Activated CD4-positive, alpha-beta memory T cell treated with anti-CD3 and anti-CD28 coated beads, Interleukin-2, amount 10 ng/mL, durations not matched to agents 7 days and 5 days (primary cell): ENCODE measurements around the gene BTNL9. TPM values are rescaled to one million over a fixed set of nuclear protein-coding genes. Genes with fewer than 3 reads are reported as not detected.
"Not testable (repeated sequence)": the region's sequence is repeated elsewhere in the genome, so short reads cannot be mapped to it uniquely, and the experiment has no call there.

Experiments
- CTCF ChIA-PET: fragments of 350-600 bp; sonication (Branson Sonifier 250); formaldehyde crosslinking; loops from one replicate; lab custom pipeline; 2021; ENCODE audit warnings: antibody characterized with exemption, inconsistent platforms; lab: Charles Lee
- POLR2A ChIA-PET: fragments of 350-600 bp; sonication (Branson Sonifier 250); formaldehyde crosslinking; loops from one replicate; lab custom pipeline; 2021; ENCODE audit warnings: antibody characterized with exemption; lab: Charles Lee
- DNase-seq: peaks from one replicate; pipeline ENCODE4 v3.0.0-alpha.2; 2020
- H3K27ac Mint-ChIP-seq: one replicate; pipeline ENCODE4 v1.8.0; 2021; ENCODE audit warnings: mild to moderate bottlenecking, mixed read lengths
- H3K27me3 Mint-ChIP-seq: one replicate; pipeline ENCODE4 v1.8.0; 2021; ENCODE audit warnings: mixed read lengths
- H3K36me3 Mint-ChIP-seq: one replicate; pipeline ENCODE4 v1.8.0; 2021; ENCODE audit warnings: low read depth, mixed read lengths
- H3K4me1 Mint-ChIP-seq: one replicate; pipeline ENCODE4 v1.8.0; 2021; ENCODE audit warnings: mixed read lengths
- H3K4me3 Mint-ChIP-seq: one replicate; pipeline ENCODE4 v1.8.0; 2021; ENCODE audit warnings: mild to moderate bottlenecking, mixed read lengths
- H3K9me3 Mint-ChIP-seq: one replicate; pipeline ENCODE4 v1.8.0; 2021; ENCODE audit warnings: mixed read lengths
- total RNA-seq, 2 experiments: library from RNA; stranded (reverse); gene quantifications; one replicate each; pipeline ENCODE4 v1.2.3, GENCODE V29; 2021

Gene BTNL9
- total RNA-seq, 2 experiments from 2014 or later = not detected

DNA sequence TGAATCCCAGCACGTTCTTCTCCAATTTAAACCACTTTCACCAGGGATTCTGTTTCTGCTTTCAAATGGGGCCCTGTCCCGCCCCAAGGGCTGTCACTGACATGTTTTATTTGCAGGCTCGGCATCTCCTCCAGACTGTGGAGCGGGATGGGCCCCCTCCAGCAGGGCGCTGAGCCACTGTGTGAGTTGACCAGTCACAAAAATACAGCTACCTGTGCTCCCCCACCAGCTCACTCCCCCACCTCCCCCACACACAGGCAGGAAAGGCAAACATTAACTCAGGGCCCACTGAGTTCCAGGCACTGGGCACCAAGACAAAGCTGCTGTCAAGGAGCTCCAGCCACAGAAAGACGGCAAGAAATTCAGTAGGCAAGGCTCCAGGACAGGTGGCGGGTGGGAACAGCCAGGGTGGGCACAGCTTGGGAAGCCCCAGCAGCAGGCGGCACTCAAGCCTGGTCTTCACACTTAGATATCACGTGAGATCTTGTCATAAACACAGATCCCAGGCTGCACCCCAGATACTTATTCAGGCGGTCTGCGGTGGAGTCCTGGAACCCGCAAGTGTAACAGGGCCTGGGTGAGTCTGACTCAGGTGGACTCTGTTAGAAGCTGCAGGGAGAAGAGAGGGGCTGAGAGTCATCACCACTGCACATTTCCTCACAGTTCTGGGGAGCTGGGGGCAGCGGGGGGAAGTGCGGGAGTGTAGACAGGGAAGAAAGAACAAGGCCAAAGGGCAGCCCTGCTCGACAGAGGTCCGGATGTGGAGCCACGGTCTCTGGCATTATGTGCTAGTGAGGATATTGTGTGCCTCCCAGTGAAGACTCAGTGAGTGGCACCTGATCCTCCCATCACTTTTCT is 46.2 kb downstream of the BTNL9 start:
- Mint-ChIP-seq H3K27ac (no peak overlapping the region), H3K36me3 (no peaks in the 10 kb centered on the region), H3K4me3 (no peak overlapping the region), H3K4me1 (no peaks in the 10 kb centered on the region), H3K27me3 (peaks cover 27% of the 10 kb centered on the region), H3K9me3 (no peaks in the 10 kb centered on the region)
- DNase-seq = no peak
- ChIA-PET POLR2A (no interaction called here), CTCF (no interaction called here)

DNA sequence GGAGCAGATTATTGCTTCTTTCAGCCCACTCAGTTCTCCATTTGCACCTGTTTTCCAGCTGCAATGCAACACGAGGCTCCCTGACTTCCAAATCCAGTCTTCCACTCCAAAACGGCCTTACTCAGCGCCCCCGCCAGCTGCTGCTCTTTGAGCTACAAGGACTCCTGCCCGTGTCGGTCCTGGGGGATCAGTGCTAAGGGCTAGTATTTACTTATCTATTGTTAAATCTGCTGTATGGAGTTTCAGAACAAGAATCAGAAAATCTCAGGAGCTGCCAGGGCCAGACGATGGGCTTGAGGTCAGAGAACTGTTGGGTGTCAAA is 46.8 kb downstream of the BTNL9 start:
- no peak overlapping the region for H3K4me3 Mint-ChIP-seq
- CTCF ChIA-PET = interaction anchor here (1.2 kb wide), 1 partner anchor 22 kb away, joined by 4 read pairs; no protein-coding TSS in a partner anchor

DNA sequence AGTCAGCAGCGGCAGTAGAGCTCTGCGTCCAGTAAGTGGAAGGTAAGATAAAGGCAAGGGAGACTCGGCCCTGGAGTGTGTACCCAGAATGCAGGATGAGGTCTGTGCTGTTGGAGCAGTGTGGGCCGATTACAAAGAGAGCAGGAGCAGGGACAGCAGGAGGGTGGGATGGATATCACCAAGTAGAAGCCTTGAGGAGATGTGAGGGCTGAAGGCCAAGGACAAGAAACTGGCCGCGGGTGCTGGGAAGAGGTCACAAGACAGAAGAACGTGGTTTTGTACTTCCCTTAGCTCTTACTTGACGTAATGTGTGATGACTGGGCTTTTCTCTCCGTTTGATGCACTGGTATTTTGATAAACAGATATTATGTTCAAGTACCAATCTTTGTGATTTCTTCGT is 47.2 kb downstream of the BTNL9 start:
- Mint-ChIP-seq H3K9me3 (no peaks in the 10 kb centered on the region), H3K4me3 (no peak overlapping the region), H3K27me3 (peaks cover 27% of the 10 kb centered on the region), H3K27ac (no peak overlapping the region), H3K36me3 (no peaks in the 10 kb centered on the region), H3K4me1 (no peaks in the 10 kb centered on the region)
- POLR2A ChIA-PET = no interaction called here
- no peak for DNase-seq
- CTCF ChIA-PET = interaction anchor here (1.2 kb wide), 1 partner anchor 22 kb away, joined by 4 read pairs; no protein-coding TSS in a partner anchor

More for the DNA sequence above, 46.8 kb downstream of the BTNL9 start:
- Mint-ChIP-seq H3K27ac (no peak overlapping the region), H3K4me1 (no peaks in the 10 kb centered on the region), H3K36me3 (no peaks in the 10 kb centered on the region), H3K27me3 (peaks cover 27% of the 10 kb centered on the region), H3K9me3 (no peaks in the 10 kb centered on the region)
- DNase-seq = no peak
- POLR2A ChIA-PET = no interaction called here

DNA sequence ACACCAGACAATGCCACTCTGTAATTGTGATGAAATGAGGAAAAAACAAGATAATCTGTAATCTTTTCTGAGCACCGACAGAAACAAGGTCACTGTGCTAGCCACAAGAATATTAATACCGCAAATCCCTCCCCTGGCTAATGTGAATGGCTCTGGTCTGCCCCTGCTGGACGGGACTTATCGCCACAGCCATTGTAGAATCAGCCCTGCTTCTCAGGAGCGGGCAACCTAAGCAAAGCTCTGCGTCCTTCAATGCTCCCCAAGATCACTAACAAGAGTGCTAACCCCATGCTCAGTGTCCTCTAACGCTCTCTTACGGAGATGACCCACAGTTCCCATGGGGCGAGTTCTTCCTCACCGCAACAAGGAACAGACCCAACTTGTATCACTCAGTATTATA is 48.2 kb downstream of the BTNL9 start:
- CTCF ChIA-PET = no interaction called here
- Mint-ChIP-seq H3K27me3 (peaks cover 30% of the 10 kb centered on the region), H3K4me3 (no peak overlapping the region), H3K9me3 (no peaks in the 10 kb centered on the region), H3K4me1 (no peaks in the 10 kb centered on the region), H3K36me3 (no peaks in the 10 kb centered on the region), H3K27ac (no peak overlapping the region)
- no peak for DNase-seq
- POLR2A ChIA-PET = no interaction called here

GRCh38 chr5:181092428-181092827 is 52.4 kb downstream of the BTNL9 start:
- Mint-ChIP-seq H3K4me3 (no peak overlapping the region), H3K9me3 (no peaks in the 10 kb centered on the region), H3K36me3 (no peaks in the 10 kb centered on the region), H3K27me3 (peaks cover 12% of the 10 kb centered on the region), H3K4me1 (no peaks in the 10 kb centered on the region), H3K27ac (no peak overlapping the region)
- POLR2A ChIA-PET = no interaction called here
- CTCF ChIA-PET = no interaction called here
- DNase-seq = no peak

DNA sequence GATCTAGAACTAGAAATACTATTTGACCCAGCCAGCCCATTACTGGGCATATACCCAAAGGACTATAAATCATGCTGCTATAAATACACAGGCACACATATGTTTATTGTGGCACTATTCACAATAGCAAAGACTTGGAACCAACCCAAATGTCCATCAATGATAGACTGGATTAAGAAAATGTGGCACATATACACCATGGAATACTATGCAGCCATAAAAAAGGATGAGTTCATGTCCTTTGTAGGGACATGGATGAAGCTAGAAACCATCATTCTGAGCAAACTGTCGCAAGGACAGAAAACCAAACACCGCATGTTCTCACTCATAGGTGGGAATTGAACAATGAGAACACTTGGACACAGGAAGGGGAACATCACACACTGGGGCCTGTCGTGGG is 55.1 kb downstream of the BTNL9 start:
- H3K27me3 Mint-ChIP-seq = peaks cover 26% of the 10 kb centered on the region
- H3K9me3 Mint-ChIP-seq, H3K4me3 Mint-ChIP-seq, H3K4me1 Mint-ChIP-seq, H3K27ac Mint-ChIP-seq, H3K36me3 Mint-ChIP-seq, POLR2A ChIA-PET, DNase-seq, CTCF ChIA-PET: not testable (repeated sequence)

GRCh38 chr5:181096721-181097382 is 56.8 kb downstream of the BTNL9 start:
- H3K27ac Mint-ChIP-seq, H3K9me3 Mint-ChIP-seq, POLR2A ChIA-PET, H3K36me3 Mint-ChIP-seq, DNase-seq, CTCF ChIA-PET, H3K4me3 Mint-ChIP-seq, H3K4me1 Mint-ChIP-seq: not testable (repeated sequence)
- H3K27me3 Mint-ChIP-seq = peaks cover 29% of the 10 kb centered on the region

DNA sequence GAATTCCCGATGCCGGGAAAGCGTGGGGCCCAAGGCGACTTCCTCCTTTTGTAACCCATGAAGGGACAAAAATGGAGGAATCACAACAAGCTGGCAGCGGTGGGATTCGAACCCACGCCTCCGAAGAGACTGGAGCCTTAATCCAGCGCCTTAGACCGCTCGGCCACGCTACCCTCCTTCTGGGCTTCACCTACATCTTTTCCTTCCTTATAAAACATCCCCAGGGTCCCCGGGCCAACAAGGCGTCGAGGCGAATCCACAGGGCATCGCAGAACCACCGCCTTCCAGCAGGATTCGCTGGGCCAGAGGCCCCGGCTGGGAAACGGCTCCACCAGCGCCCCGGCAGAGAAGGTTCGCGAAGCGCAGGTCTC is 57.3 kb downstream of the BTNL9 start:
- DNase-seq, H3K4me1 Mint-ChIP-seq, H3K36me3 Mint-ChIP-seq, H3K27ac Mint-ChIP-seq, H3K4me3 Mint-ChIP-seq, CTCF ChIA-PET, POLR2A ChIA-PET, H3K9me3 Mint-ChIP-seq: not testable (repeated sequence)
- H3K27me3 Mint-ChIP-seq = peaks cover 28% of the 10 kb centered on the region

DNA sequence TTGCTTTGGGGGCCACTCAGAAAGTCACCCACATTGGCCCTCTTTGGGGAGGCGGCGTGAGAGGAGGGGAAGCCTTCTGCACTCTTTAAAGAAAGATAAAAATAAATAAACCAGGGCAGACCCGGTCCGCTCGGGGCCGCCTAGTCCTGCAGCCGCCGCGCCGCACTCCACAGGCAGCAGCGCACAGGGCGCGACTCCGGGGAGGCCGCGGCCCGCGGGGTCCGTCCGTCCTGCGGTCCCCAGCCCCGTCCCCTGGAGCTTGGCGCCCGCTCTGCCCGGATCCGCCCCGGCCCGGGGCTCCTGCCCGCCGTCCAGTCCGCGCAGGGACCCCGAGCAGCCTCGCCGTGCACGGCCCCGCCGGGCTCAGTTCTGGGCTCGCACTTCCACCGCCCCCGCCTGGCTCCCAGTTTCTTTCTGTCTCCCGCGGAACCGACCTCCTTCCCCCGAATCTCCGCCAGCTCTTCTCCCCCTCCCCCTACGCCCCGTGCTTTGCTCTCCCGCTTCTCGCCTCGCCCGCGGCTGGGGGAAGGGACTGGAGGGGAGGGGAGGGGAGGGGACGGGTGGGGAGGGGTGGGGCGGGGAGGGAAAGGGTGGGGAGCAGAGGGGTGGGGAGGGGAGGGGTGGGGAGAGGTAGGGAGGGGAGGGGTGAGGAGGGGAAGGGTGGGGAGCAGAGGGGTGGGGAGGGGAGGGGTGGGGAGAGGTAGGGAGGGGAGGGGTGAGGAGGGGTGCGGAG is 57.9 kb downstream of the BTNL9 start:
- H3K36me3 Mint-ChIP-seq, H3K4me3 Mint-ChIP-seq, H3K9me3 Mint-ChIP-seq, H3K27ac Mint-ChIP-seq, POLR2A ChIA-PET, CTCF ChIA-PET, H3K4me1 Mint-ChIP-seq, DNase-seq: not testable (repeated sequence)
- peaks cover 26% of the 10 kb centered on the region for H3K27me3 Mint-ChIP-seq

GRCh38 chr5:181098762-181099601 is 58.9 kb downstream of the BTNL9 start:
- peaks cover 3% of the 10 kb centered on the region for H3K36me3 Mint-ChIP-seq
- CTCF ChIA-PET = interaction anchor here (1.4 kb wide), 1 partner anchor 74 kb away, joined by 5 read pairs; no protein-coding TSS in a partner anchor
- no peak for DNase-seq
- peaks cover 24% of the 10 kb centered on the region for H3K27me3 Mint-ChIP-seq
- H3K27ac Mint-ChIP-seq = no peak overlapping the region
- no peak overlapping the region for H3K4me3 Mint-ChIP-seq
- peaks cover 3% of the 10 kb centered on the region for H3K4me1 Mint-ChIP-seq
- POLR2A ChIA-PET = interaction anchor here (1.0 to 1.2 kb wide), 2 partner anchors 85 to 268 kb away, joined by 3 to 4 read pairs; no protein-coding TSS in a partner anchor
- H3K9me3 Mint-ChIP-seq = no peaks in the 10 kb centered on the region

GRCh38 chr5:181099602-181100086 is 59.6 kb downstream of the BTNL9 start:
- peaks cover 3% of the 10 kb centered on the region for H3K36me3 Mint-ChIP-seq
- POLR2A ChIA-PET = interaction anchor here (1.0 to 1.2 kb wide), 2 partner anchors 85 to 269 kb away, joined by 3 to 4 read pairs; no protein-coding TSS in a partner anchor
- DNase-seq = no peak
- H3K4me3 Mint-ChIP-seq = no peak overlapping the region
- CTCF ChIA-PET = interaction anchor here (1.4 kb wide), 1 partner anchor 73 kb away, joined by 5 read pairs; no protein-coding TSS in a partner anchor
- H3K9me3 Mint-ChIP-seq = no peaks in the 10 kb centered on the region
- H3K27ac Mint-ChIP-seq = no peak overlapping the region
- peaks cover 7% of the 10 kb centered on the region for H3K4me1 Mint-ChIP-seq
- H3K27me3 Mint-ChIP-seq = peaks cover 31% of the 10 kb centered on the region
